Measurements from ENCODE around the gene TTLL12. TPM values are rescaled to one million over a fixed set of nuclear protein-coding genes. Genes with fewer than 3 reads are reported as not detected.

Gene TTLL12
- total RNA-seq, 1 donor from 2014 or later = 21.4 TPM

DNA sequence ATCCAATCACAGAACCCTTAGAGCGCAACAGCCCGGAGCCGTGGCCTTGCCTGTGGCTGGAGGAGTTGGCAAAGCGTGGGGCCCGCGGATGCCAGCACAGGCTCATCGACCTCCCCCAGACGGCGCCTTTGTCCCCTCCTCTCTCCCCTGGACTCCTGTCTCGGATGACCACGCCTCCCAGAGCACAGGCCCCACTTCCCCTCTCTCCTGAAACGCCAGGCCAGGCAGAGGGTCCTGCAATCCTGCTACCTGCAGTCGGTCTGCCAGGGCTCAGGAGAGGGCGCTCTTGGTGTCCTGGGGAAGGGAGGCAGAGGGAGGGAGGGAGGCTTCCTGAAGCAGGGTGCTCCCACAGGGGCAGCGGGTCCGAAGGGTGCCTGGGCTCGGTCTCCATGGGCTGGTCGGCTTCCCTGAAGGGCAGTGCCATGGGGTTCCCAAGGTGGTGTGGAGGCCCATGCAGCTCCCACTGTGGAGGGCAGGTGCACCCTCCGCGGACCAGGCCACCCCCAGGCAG is 16.6 kb upstream of the TTLL12 start:
- Histone ChIP-seq H3K4me3 (ENCODE audit: insufficient read depth, low read depth, low read length) (no peak overlapping the region), H3K27ac (ENCODE audit: low read depth, low read length) (no peak overlapping the region), H3K9ac (ENCODE audit: low read length) (no peak overlapping the region), H3K4me1 (ENCODE audit: insufficient read depth, low read length) (peaks cover 6% of the 10 kb centered on the region), H3K36me3 (ENCODE audit: insufficient read depth, low read length) (no peaks in the 10 kb centered on the region), H4K20me1 (ENCODE audit: insufficient read depth, low read length) (no peaks in the 10 kb centered on the region), H3K9me3 (ENCODE audit: insufficient read depth, low read depth, low read length) (no peaks in the 10 kb centered on the region), H3K4me2 (ENCODE audit: low read length) (no peak overlapping the region), H2AFZ (ENCODE audit: low read depth, low read length) (no peak overlapping the region), H3K27me3 (ENCODE audit: insufficient read depth, low read length) (no peaks in the 10 kb centered on the region), H3K79me2 (ENCODE audit: insufficient read depth, low read length) (no peaks in the 10 kb centered on the region)
- H3K27ac Mint-ChIP-seq (ENCODE audit: unreplicated experiment) = no peak overlapping the region
- H3K4me3 Mint-ChIP-seq (ENCODE audit: unreplicated experiment) = no peak overlapping the region
- H3K9me3 Mint-ChIP-seq (ENCODE audit: unreplicated experiment) = peaks cover 6% of the 10 kb centered on the region
- DNase-seq (ENCODE audit: low read depth) = no peak
- no peak for TF ChIP-seq EZH2 (IDR thresholded peaks at IDR 0.05; ENCODE audit: insufficient read depth, low read length)
- H3K36me3 Mint-ChIP-seq (ENCODE audit: low read depth, unreplicated experiment) = no peaks in the 10 kb centered on the region
- H3K4me1 Mint-ChIP-seq (ENCODE audit: low read depth, unreplicated experiment) = no peaks in the 10 kb centered on the region
- no peak for FAIRE-seq
- peaks cover 17% of the 10 kb centered on the region for H3K27me3 Mint-ChIP-seq (ENCODE audit: low read depth, unreplicated experiment)

DNA sequence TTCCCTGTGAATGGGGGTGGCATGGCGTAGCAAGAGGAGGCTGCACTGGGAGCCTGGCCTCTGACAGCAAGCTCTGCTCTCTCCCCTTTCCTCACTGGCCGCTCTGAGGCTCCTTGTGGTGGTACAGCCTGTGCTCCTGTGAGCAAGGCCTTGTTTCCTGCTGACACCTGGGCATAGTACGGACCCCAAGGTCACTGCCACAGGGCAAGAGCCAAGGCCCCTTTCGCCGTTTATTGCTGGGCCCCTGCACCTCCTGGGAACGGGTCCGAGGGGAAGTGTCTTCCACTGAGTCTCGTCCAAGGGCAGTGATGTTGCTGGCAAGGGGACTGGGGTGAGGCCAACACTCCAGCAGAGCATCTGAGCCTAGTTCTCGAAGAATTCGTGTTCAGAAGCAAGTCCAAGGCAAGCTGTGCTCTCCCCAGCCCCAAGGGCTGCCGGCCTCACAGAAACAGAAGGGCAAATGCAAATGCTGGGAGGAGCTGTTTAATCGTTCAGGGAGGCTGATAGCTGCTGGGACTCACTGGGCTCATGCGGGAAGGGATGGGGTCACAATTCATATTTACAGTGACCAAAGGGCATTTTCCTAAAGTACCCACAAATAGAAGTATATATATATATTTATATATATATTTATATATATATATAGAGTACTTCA is 15.9 kb upstream of the TTLL12 start:
- Mint-ChIP-seq H3K9me3 (ENCODE audit: unreplicated experiment) (peaks cover 7% of the 10 kb centered on the region), H3K36me3 (ENCODE audit: low read depth, unreplicated experiment) (no peaks in the 10 kb centered on the region)
- H3K36me3 ChIP-seq (ENCODE audit: insufficient read depth, low read length) = no peaks in the 10 kb centered on the region

DNA sequence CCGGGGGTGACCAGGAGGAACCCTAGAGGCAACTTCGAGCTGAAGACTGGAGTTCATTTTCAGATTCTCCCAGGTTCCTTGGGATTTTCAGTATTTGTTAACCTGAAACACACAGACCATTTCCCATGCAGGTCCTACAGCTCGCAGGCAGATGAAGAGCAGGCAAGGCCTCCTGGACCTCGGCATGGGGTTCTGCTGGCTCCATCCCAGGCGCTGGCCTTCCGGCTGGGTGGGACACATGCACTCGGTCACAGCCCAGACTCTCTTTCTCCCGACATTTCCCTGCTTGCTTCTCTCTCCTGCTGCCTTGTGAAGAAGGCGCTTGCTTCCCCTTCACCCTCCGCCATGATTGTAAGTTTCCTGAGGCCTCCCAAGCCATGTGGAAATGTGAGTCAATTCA is 15.4 kb upstream of the TTLL12 start:
- TF ChIP-seq, protein P1, sequence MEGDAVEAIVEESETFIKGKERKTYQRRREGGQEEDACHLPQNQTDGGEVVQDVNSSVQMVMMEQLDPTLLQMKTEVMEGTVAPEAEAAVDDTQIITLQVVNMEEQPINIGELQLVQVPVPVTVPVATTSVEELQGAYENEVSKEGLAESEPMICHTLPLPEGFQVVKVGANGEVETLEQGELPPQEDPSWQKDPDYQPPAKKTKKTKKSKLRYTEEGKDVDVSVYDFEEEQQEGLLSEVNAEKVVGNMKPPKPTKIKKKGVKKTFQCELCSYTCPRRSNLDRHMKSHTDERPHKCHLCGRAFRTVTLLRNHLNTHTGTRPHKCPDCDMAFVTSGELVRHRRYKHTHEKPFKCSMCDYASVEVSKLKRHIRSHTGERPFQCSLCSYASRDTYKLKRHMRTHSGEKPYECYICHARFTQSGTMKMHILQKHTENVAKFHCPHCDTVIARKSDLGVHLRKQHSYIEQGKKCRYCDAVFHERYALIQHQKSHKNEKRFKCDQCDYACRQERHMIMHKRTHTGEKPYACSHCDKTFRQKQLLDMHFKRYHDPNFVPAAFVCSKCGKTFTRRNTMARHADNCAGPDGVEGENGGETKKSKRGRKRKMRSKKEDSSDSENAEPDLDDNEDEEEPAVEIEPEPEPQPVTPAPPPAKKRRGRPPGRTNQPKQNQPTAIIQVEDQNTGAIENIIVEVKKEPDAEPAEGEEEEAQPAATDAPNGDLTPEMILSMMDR (IDR thresholded peaks at IDR 0.05; ENCODE audit: insufficient read depth, low read depth, low read length) = no peak
- no peak for TF ChIP-seq EZH2 (IDR thresholded peaks at IDR 0.05; ENCODE audit: insufficient read depth, low read length)
- Mint-ChIP-seq H3K9me3 (ENCODE audit: unreplicated experiment) (peaks cover 7% of the 10 kb centered on the region), H3K4me3 (ENCODE audit: unreplicated experiment) (no peak overlapping the region), H3K4me1 (ENCODE audit: low read depth, unreplicated experiment) (no peaks in the 10 kb centered on the region), H3K27ac (ENCODE audit: unreplicated experiment) (no peak overlapping the region), H3K27me3 (ENCODE audit: low read depth, unreplicated experiment) (peaks cover 9% of the 10 kb centered on the region), H3K36me3 (ENCODE audit: low read depth, unreplicated experiment) (no peaks in the 10 kb centered on the region)
- Histone ChIP-seq H3K79me2 (ENCODE audit: insufficient read depth, low read length) (no peaks in the 10 kb centered on the region), H3K4me1 (ENCODE audit: insufficient read depth, low read length) (peaks cover 9% of the 10 kb centered on the region), H3K36me3 (ENCODE audit: insufficient read depth, low read length) (no peaks in the 10 kb centered on the region), H2AFZ (ENCODE audit: low read depth, low read length) (no peak overlapping the region), H3K4me3 (ENCODE audit: insufficient read depth, low read depth, low read length) (no peak overlapping the region), H3K4me2 (ENCODE audit: low read length) (no peak overlapping the region), H3K27me3 (ENCODE audit: insufficient read depth, low read length) (peaks cover under 1% of the 10 kb centered on the region), H4K20me1 (ENCODE audit: insufficient read depth, low read length) (no peaks in the 10 kb centered on the region), H3K27ac (ENCODE audit: low read depth, low read length) (no peak overlapping the region), H3K9ac (ENCODE audit: low read length) (no peak overlapping the region), H3K9me3 (ENCODE audit: insufficient read depth, low read depth, low read length) (no peaks in the 10 kb centered on the region)
- DNase-seq (ENCODE audit: low read depth) (no peak), FAIRE-seq (no peak)

More for the DNA sequence above, 15.9 kb upstream of the TTLL12 start:
- Histone ChIP-seq H3K27me3 (ENCODE audit: insufficient read depth, low read length) (no peaks in the 10 kb centered on the region), H3K4me3 (ENCODE audit: insufficient read depth, low read depth, low read length) (no peak overlapping the region), H4K20me1 (ENCODE audit: insufficient read depth, low read length) (no peaks in the 10 kb centered on the region), H3K27ac (ENCODE audit: low read depth, low read length) (no peak overlapping the region), H3K4me2 (ENCODE audit: low read length) (no peak overlapping the region), H3K79me2 (ENCODE audit: insufficient read depth, low read length) (no peaks in the 10 kb centered on the region), H2AFZ (ENCODE audit: low read depth, low read length) (no peak overlapping the region), H3K9ac (ENCODE audit: low read length) (no peak overlapping the region), H3K4me1 (ENCODE audit: insufficient read depth, low read length) (peaks cover 6% of the 10 kb centered on the region), H3K9me3 (ENCODE audit: insufficient read depth, low read depth, low read length) (no peaks in the 10 kb centered on the region)
- H3K27ac Mint-ChIP-seq (ENCODE audit: unreplicated experiment) = no peak overlapping the region
- H3K27me3 Mint-ChIP-seq (ENCODE audit: low read depth, unreplicated experiment) = peaks cover 10% of the 10 kb centered on the region
- H3K4me1 Mint-ChIP-seq (ENCODE audit: low read depth, unreplicated experiment) = no peaks in the 10 kb centered on the region
- no peak overlapping the region for H3K4me3 Mint-ChIP-seq (ENCODE audit: unreplicated experiment)
- DNase-seq (ENCODE audit: low read depth) = no peak
- TF ChIP-seq, protein P1 (IDR thresholded peaks at IDR 0.05; ENCODE audit: insufficient read depth, low read depth, low read length) = no peak
- TF ChIP-seq EZH2 (IDR thresholded peaks at IDR 0.05; ENCODE audit: insufficient read depth, low read length) = no peak
- FAIRE-seq = no peak

Data from astrocyte (in vitro differentiated cells and primary cell).